ENCODE results near the gene SKAP1.
A peak's percentile ranks its signal among the peaks of the same experiment; 100 is the strongest.
"Not testable (repeated sequence)": the region's sequence is repeated elsewhere in the genome, so short reads cannot be mapped to it uniquely, and the experiment has no call there.

Gene SKAP1

GRCh38 chr17:48412841-48413240 lies 17.2 kb downstream of the SKAP1 start:
- no peak for DNase-seq (ENCODE audit: low read depth)

GRCh38 chr17:48410821-48411220 lies 19.2 kb downstream of the SKAP1 start:
- DNase-seq (ENCODE audit: low read depth) = not testable (repeated sequence)

GRCh38 chr17:48409607-48410006 lies 20.4 kb downstream of the SKAP1 start:
- DNase-seq (ENCODE audit: low read depth) = no peak

GRCh38 chr17:48406936-48407567 lies 23.0 kb downstream of the SKAP1 start:
- no peak for DNase-seq (ENCODE audit: low read depth)

GRCh38 chr17:48394821-48395220 lies 35.2 kb downstream of the SKAP1 start:
- no peak for DNase-seq (ENCODE audit: low read depth)

GRCh38 chr17:48393283-48393682 lies 36.7 kb downstream of the SKAP1 start:
- no peak for DNase-seq (ENCODE audit: low read depth)

GRCh38 chr17:48392857-48393256 lies 37.2 kb downstream of the SKAP1 start:
- DNase-seq (ENCODE audit: low read depth) = no peak

- DNase-seq (ENCODE audit: low read depth) = no peak
Observed at GRCh38 chr17:48391444-48391843, 38.6 kb downstream of the SKAP1 start.

GRCh38 chr17:48389903-48390302 lies 40.1 kb downstream of the SKAP1 start:
- no peak for DNase-seq (ENCODE audit: low read depth)

GRCh38 chr17:48388955-48389743 lies 40.9 kb downstream of the SKAP1 start:
- no peak for DNase-seq (ENCODE audit: low read depth)

- DNase-seq (ENCODE audit: low read depth) = no peak
Observed at GRCh38 chr17:48386826-48387225, 43.2 kb downstream of the SKAP1 start.

GRCh38 chr17:48385319-48385718 lies 44.7 kb downstream of the SKAP1 start:
- DNase-seq (ENCODE audit: low read depth) = no peak

- DNase-seq (ENCODE audit: low read depth) = no peak
Observed at GRCh38 chr17:48384164-48384563, 45.9 kb downstream of the SKAP1 start.

- DNase-seq (ENCODE audit: low read depth) = no peak
Observed at GRCh38 chr17:48382989-48383388, 47.0 kb downstream of the SKAP1 start.

- DNase-seq (ENCODE audit: low read depth) = no peak
Observed at GRCh38 chr17:48378708-48379392, 51.2 kb downstream of the SKAP1 start.

GRCh38 chr17:48378238-48378637 lies 51.8 kb downstream of the SKAP1 start:
- DNase-seq (ENCODE audit: low read depth) = no peak

GRCh38 chr17:48376682-48377325 lies 53.2 kb downstream of the SKAP1 start:
- DNase-seq (ENCODE audit: low read depth) = no peak

GRCh38 chr17:48375356-48375755 lies 54.7 kb downstream of the SKAP1 start:
- no peak for DNase-seq (ENCODE audit: low read depth)

GRCh38 chr17:48374650-48375230 lies 55.3 kb downstream of the SKAP1 start:
- peak; percentile 12 for DNase-seq (ENCODE audit: low read depth)

GRCh38 chr17:48373883-48374282 lies 56.1 kb downstream of the SKAP1 start:
- DNase-seq (ENCODE audit: low read depth) = no peak

- DNase-seq (ENCODE audit: low read depth) = no peak
Observed at GRCh38 chr17:48373130-48373830, 56.7 kb downstream of the SKAP1 start.

- DNase-seq (ENCODE audit: low read depth) = not testable (repeated sequence)
Observed at GRCh38 chr17:48368967-48369366, 61.0 kb downstream of the SKAP1 start.
